ENCODE measurements around the gene ACOT6.
"Not testable (repeated sequence)": the region's sequence is repeated elsewhere in the genome, so short reads cannot be mapped to it uniquely, and the experiment has no call there.

ACOT6 gene

GRCh38 chr14:73659202-73659601, 46.9 kb downstream of the ACOT6 start:
- DNase-seq = not testable (repeated sequence)

- DNase-seq = no peak
These were observed 48.2 kb downstream of the ACOT6 start for GRCh38 chr14:73660511-73660910.

GRCh38 chr14:73661872-73662271, 49.6 kb downstream of the ACOT6 start:
- DNase-seq = no peak

- DNase-seq = no peak
These were observed 50.2 kb downstream of the ACOT6 start for GRCh38 chr14:73662487-73662943.

- no peak for DNase-seq
These were observed 51.4 kb downstream of the ACOT6 start for GRCh38 chr14:73663548-73664212.

GRCh38 chr14:73665130-73665529, 52.8 kb downstream of the ACOT6 start:
- no peak for DNase-seq

- no peak for DNase-seq
These were observed 54.3 kb downstream of the ACOT6 start for GRCh38 chr14:73666583-73666982.

GRCh38 chr14:73667854-73668253, 55.5 kb downstream of the ACOT6 start:
- no peak for DNase-seq

All from stimulated activated CD4-positive, alpha-beta T cell treated with anti-CD3 and anti-CD28 coated beads, Interleukin-4, amount 100 ng/mL, for 4 hours (primary cell).